Esophagus muscularis mucosa (tissue), 3 donors: Measurements from ENCODE around the gene AVL9.

Experiments used
- CTCF ChIP-seq, 3 experiments: fragments of 200-600 bp in 2 of 3; fragments of 450-650 bp in 1 of 3; sonication (generic) in 2 of 3; IDR thresholded peaks; one replicate each; pipeline ENCODE4 v1.5.1; 2017 to 2019; ENCODE audit warnings: antibody characterized with exemption in 3 of 3, mild to moderate bottlenecking in 2 of 3, moderate library complexity in 1 of 3
- POLR2A ChIP-seq: fragments of 450-650 bp; IDR thresholded peaks from one replicate; pipeline ENCODE4 v1.6.1; 2017; ENCODE audit warnings: antibody characterized with exemption, moderate library complexity, mild to moderate bottlenecking, low read depth

DNA sequence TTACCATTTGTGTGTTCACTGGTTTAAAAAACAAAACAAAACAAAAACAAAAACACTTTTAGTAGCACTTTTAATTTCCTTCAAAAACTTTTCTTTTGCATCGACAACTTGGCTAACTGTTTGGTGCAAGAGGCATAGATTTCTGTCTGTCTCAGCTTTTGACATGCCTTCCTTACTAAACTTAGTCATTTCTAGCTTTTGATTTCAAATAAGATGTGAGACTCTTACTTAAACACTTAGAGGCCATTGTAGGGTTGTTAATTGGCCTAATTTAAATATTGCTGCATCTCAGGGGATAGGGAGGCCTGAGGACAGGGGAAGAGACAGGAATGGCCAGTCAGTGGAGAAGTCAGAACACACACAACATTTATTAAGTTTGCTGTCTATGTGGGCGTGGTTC is 66.3 kb downstream of the AVL9 start:
- TF ChIP-seq CTCF (IDR thresholded peaks at IDR 0.05) (no peak), POLR2A (no peak)
